Neural progenitor cell (in vitro differentiated cells): ENCODE results near the gene CEP170B. TPM values are rescaled to one million over a fixed set of nuclear protein-coding genes. Genes with fewer than 3 reads are reported as not detected.

Experiments used
- total RNA-seq: library from RNA; depleted of rRNA; stranded (reverse); fragments of >200 nt; gene quantifications from 2 replicates; pipeline ENCODE4 v1.2.3, GENCODE V29; 2015; ENCODE audit warnings: low replicate concordance

Gene CEP170B
- total RNA-seq, 1 donor from 2014 or later = 3.0 TPM

Other genes starting within 250 kb of the CEP170B start
- gene INF2, start 175.7 kb upstream of the CEP170B start, total RNA-seq = 7.8 and 24.0 TPM in 2 replicates
- 25.3 and 26.4 TPM in 2 replicates for gene ADSS1, start 141.0 kb upstream of the CEP170B start, total RNA-seq
- 139 and 231 TPM in 2 replicates for gene SIVA1, start 112.1 kb upstream of the CEP170B start, total RNA-seq
- 67.2 and 92.4 TPM in 2 replicates for gene AKT1, start 69.5 kb upstream of the CEP170B start, total RNA-seq
- 0.41 and 1.1 TPM in 2 replicates for gene ZBTB42, start 64.2 kb upstream of the CEP170B start, total RNA-seq
- gene PLD4, start 59.6 kb downstream of the CEP170B start, total RNA-seq = not detected in 2 replicates
- gene AHNAK2, start 113.1 kb downstream of the CEP170B start, total RNA-seq = 0.77 and 1.3 TPM in 2 replicates
- 8.5 and 10.8 TPM in 2 replicates for gene CLBA1, start 120.5 kb downstream of the CEP170B start, total RNA-seq
- gene CDCA4, start 155.8 kb downstream of the CEP170B start, total RNA-seq = 56.6 and 102 TPM in 2 replicates
- gene GPR132, start 200.2 kb downstream of the CEP170B start, total RNA-seq = 0.22 and 0.51 TPM in 2 replicates